Measurements from ENCODE around the gene PKMYT1.

DNA sequence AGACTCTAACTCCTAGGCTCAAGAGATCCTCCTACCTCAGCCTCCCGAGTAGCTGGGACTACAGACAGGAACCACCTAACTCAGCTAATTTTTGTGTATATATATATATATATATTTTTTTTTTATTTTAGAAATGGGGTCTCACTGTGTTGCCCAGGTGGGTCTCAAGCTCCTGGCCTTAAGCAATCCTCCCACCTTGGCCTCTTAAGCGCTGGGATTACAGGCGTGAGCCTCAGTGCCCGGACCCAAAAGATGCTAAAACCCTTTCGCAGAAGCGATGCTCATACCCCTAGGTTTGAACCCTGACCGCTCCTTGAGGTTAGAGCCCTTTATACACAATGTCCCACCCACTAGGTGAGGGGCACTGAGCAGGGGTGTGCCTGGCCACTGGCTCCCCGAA is 30.3 kb upstream of the PKMYT1 start:
- TF ChIP-seq, protein P1, sequence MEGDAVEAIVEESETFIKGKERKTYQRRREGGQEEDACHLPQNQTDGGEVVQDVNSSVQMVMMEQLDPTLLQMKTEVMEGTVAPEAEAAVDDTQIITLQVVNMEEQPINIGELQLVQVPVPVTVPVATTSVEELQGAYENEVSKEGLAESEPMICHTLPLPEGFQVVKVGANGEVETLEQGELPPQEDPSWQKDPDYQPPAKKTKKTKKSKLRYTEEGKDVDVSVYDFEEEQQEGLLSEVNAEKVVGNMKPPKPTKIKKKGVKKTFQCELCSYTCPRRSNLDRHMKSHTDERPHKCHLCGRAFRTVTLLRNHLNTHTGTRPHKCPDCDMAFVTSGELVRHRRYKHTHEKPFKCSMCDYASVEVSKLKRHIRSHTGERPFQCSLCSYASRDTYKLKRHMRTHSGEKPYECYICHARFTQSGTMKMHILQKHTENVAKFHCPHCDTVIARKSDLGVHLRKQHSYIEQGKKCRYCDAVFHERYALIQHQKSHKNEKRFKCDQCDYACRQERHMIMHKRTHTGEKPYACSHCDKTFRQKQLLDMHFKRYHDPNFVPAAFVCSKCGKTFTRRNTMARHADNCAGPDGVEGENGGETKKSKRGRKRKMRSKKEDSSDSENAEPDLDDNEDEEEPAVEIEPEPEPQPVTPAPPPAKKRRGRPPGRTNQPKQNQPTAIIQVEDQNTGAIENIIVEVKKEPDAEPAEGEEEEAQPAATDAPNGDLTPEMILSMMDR (conservative IDR thresholded peaks at IDR 0.05; ENCODE audit: low read depth, low read length) = no peak
- no peak for TF ChIP-seq EZH2 (IDR thresholded peaks at IDR 0.05; ENCODE audit: borderline replicate concordance, low read depth, low read length, poor library complexity, severe bottlenecking)
